Left renal pelvis (tissue), 4 donors: ENCODE data around the gene NUP42. TPM values are rescaled to one million over a fixed set of nuclear protein-coding genes. Genes with fewer than 3 reads are reported as not detected.
A peak's percentile ranks its signal among the peaks of the same experiment; 100 is the strongest.
"Not testable (repeated sequence)": the region's sequence is repeated elsewhere in the genome, so short reads cannot be mapped to it uniquely, and the experiment has no call there.

Experiments
- DNase-seq, 4 donors: peaks; one replicate each; pipeline ENCODE4 v3.0.0-alpha.2; 2013; ENCODE audit warnings: low read depth in 4 of 4, low spot score in 3 of 4
- polyA plus RNA-seq, 4 donors: library from polyadenylated mRNA; unstranded; fragments of 120-200 nt; gene quantifications; one replicate each; pipeline ENCODE4 v1.2.1, GENCODE V29; 2013; ENCODE audit not compliant: insufficient read length in 4 of 4

Gene NUP42, protein sequence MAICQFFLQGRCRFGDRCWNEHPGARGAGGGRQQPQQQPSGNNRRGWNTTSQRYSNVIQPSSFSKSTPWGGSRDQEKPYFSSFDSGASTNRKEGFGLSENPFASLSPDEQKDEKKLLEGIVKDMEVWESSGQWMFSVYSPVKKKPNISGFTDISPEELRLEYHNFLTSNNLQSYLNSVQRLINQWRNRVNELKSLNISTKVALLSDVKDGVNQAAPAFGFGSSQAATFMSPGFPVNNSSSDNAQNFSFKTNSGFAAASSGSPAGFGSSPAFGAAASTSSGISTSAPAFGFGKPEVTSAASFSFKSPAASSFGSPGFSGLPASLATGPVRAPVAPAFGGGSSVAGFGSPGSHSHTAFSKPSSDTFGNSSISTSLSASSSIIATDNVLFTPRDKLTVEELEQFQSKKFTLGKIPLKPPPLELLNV
- 10 to 100 TPM; 55.8 to 85.1 (median 61.5) TPM for polyA plus RNA-seq

DNA sequence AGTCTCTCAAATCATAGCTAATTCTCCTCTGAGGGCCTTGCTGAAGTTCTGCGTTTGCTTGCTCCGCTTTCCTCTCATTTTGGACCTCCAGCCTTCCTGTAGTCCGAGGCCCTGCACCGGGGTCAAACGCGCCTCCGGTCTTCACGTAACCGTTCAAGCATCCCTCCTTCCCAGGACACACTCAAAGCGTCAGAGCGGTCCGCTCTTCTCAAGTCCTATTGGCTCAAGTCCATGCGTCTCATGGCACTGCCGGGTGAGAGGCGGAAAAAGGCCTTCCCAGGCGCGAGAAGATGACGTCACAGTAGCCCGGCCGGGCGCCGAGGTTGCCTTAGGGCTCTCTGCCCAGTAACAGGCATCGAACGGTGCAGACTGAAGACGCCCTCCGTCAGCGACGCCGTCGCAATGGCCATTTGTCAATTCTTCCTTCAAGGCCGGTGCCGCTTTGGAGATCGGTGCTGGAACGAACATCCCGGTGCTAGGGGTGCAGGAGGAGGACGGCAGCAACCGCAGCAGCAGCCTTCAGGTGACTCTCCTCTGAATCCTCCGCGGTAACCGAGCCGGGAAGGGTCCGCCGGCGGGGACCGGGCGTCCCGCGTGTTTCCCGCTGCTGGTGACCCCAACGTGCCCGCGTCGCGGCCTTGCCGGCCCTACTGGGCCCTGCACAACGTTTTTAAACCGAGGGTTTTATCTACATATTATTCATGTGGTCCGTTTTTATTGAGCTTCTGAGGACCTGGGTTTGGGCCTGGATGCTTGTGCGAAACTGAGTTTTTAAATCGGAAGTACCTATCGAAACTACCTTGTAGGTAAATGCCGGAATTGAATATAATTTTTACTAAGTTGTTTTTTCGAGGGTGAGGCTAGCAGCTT, at the start of gene NUP42:
NUP42 (plus strand) TSS at position 365 of the 870 bp plus-strand sequence; CDS start at position 403, 38 bp downstream.
- peak; percentile 95 to 98 (median 96) for DNase-seq

DNA sequence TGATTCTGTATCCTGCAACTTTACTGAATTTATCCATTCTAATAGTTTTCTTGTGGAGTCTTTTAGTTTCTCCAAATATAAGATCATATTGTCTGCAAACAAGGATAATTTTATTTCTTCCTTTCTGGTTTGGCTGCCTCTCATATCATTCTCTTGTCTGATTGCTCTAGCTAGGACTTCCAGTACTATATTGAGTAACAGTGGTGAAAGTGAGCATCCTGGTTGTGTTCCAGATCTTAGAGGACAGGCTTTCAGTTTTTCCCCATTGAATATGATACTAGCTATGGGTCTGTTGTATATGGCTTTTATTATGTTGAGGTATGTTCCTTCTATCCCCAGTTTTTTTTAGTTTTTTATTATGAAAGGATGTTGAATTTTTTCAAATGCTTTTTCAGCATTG, 48.1 kb upstream of the NUP42 start:
- no peak for DNase-seq

DNA sequence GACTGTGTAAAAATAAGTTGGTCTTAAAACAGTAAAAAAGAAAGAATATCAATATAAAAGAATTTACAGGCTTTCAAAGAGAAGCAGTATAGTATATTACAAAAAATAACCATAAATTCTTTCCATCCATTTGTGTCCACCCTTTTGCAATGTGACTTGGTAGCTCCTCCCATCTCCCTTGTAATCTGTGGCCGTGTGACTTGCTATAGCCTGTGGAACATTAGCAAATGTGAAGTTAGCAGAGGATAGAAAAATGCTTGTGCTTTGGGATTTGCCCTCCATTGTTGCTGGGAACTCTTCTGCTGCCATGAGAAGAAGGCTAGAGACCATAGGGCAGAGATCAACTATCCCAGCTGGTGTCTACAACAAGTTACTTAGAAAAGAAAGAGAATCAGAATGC, 46.1 kb upstream of the NUP42 start:
- DNase-seq: no peak

DNA sequence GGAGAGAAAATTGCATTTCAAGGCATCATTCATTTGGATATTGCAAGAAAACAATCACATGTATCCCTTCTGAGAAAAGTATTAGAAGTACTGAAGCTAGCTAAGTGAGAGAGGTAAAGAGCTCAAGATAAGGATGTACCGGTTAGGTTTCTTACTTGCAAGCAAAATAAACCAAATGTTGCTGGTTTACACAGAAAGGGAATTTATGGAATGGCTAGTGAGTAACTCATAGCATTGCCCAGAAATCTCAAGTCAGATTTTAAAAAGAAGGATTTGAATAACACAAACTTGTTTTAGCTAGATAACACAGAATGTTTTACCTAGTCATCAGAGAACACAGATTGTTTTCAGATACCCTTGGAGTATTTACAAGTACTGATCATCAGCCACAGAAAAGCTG, 45.6 kb upstream of the NUP42 start:
- DNase-seq: no peak

- DNase-seq: no peak
Measured at GRCh38 chr7:23157679-23158078, 24.2 kb upstream of the NUP42 start.

DNA sequence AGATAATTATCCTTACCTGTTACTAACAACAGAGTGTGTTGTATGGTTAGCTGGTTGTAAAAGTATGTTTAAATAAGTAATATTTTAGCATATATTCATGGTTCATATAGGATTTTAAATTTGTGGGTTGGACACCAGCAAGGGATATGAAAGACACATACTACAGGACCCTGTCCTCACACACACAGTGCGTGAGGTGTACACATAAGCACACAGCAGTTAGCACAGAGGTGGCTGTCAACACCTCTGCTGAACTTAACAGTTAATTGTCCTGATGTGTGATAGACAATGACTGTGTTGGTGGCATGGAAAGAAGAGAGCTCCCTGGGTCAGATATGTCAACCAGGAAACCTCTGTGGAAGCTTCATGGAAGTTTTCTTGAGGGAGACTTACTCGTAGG, 23.3 kb upstream of the NUP42 start:
- no peak for DNase-seq

DNA sequence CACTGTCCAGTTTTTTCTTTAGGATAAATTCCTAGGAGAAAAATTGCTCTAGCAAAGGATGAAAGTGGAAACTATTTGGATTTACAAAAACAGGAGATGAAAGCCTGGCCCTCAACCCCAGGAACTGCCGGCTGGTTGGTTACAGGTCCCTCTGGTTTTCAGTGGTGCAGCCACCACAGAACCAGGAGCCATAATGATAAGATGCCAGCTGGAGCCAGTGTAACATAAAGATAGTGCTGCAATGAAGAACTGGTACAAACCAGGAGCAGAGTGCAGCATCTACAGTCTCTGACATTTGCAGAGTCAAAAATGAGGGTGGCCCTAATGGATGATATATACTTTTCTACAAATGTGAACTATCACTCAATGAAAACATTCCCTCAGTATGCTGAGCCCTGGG, 20.4 kb upstream of the NUP42 start:
- DNase-seq: no peak

GRCh38 chr7:23164846-23165245, 17.0 kb upstream of the NUP42 start:
- no peak for DNase-seq

DNA sequence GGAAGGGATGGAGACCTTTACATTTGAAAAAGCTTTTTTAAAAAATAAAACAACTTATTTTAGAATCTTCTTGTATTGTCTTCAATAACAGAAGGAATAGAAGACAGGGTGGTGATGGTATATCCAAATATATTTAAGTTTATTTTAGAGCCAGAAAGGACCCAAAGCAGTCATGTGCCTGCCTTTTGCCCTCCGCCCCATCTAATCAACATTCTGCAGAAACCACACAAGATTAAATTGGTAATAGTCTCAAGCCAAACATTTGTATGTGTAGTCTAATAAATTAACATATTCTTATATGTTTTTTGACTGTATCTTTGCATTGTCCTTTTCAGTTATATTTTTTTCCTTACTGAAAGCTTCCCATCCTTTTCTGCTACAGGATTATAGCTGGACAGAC, 16.5 kb upstream of the NUP42 start:
- no peak for DNase-seq

- no peak for DNase-seq
Measured at GRCh38 chr7:23167691-23168090, 14.2 kb upstream of the NUP42 start.

- no peak for DNase-seq
Measured at GRCh38 chr7:23168111-23168885, 13.6 kb upstream of the NUP42 start.

GRCh38 chr7:23175938-23176337, 5.9 kb upstream of the NUP42 start:
- DNase-seq: no peak

DNA sequence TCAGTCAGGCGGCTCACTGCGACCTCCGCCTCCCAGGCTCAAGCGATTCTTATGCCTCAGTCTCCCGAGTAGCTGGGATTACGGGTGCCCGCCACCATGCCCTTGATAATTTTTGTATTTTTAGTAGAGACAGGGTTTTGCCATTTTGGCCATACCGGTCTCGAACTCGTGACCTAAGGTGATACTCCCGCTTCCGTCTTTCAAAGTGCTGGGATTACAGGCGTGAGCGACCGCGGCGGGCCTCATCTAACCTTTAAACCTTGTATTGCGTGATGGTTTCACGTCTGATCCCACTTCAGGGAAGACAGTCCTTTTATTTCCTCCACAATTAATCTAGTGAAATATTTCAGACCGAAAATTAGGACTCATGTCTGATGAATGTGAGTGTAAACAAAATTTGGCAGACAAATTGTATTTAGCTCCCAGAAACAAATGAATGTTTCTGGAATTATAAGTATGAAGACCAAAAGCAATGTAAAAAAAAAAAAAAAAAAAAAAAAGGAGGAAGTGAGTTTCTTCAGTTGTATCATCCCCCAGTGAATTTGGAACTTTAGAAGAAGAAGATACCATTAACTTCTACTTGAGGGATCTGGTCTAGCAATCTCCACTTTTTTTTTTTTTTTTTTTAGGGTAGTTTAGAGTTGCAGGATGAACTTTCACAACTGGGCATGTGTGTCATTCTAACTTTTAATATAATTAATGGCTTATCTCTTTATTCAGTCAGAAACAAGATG, 1.6 kb downstream of the NUP42 start:
- no peak for DNase-seq

- DNase-seq: no peak
Measured at GRCh38 chr7:23184291-23184690, 2.4 kb downstream of the NUP42 start.

DNA sequence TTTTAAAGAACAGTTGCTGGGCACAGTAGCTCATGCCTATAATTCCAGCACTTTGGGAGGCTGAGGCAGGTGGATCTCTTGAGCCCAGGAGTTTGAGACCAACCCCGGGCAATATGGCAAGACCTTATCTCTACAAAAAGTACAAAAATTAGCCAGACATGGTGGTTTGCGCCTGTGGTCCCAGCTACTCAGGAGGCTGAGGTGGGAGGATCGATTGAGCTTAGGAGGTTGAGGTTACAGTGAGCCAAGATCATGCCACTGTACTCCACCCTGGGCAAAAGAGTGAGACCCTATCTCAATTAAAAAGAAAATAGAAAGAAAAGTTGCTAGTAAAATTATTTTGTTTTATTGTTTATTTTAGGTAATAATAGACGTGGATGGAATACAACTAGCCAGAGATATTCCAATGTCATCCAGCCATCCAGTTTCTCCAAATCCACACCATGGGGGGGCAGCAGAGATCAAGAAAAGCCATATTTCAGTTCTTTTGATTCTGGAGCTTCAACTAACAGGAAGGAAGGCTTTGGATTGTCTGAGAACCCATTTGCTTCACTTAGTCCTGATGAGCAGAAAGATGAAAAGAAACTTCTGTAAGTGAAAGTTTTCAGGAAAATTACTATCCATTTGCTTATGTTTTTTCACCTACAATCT, 3.0 kb downstream of the NUP42 start:
- DNase-seq: no peak

- no peak for DNase-seq
Measured at GRCh38 chr7:23185980-23186379, 4.1 kb downstream of the NUP42 start.

DNA sequence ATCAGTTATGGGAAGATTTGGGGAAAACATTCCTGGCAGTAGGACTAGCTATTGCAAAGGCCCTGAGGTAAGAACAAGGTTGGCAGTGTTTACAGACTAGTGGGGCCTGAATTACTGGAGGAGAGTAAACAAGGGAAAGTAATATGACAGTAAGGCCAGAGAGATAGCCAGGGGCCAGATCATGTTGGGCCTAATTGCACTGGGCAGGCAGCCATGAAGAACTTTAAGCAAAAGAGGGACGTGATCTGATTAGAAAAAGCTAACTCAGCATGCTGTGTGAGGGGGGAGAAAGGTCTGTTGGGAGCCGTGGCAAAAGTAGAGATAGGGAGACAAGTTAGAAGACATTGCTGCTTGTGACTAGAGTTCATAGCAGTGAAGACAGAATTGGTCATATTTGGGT, 9.2 kb downstream of the NUP42 start:
- DNase-seq: no peak

DNA sequence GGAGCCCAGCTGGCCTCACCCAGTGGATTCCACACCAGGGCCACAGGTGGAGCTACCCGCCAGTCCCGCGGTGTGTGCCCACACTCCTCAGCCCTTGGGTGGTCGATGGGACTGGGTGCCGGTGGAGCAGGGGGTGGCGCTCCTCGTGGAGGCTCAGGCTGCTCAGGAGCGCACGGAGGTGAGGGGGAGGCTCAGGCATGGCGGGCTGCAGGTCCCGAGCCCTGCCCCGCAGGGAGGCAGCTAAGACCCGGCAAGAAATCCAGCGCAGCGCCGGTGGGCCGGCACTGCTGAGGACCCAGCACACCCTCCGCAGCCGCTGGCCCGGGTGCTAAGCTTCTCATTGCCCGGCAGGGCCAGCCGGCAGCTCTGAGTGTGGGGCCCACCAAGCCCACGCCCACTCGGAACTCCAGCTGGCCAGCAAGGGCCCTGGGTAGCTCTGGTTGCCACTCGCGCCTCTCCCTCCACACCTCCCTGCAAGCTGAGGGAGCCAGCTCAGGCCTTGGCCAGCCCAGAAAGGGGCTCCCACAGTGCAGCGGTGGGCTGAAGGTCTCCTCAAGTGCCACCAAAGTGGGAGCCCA, 11.9 kb downstream of the NUP42 start:
- DNase-seq: not testable (repeated sequence)

GRCh38 chr7:23196306-23196705, 14.5 kb downstream of the NUP42 start:
- no peak for DNase-seq
